NCI-H1694 (cell line): ENCODE results near the gene VPS39.
A peak's percentile ranks its signal among the peaks of the same experiment; 100 is the strongest.

Experiments
- DNase-seq: peaks from one replicate; lab custom pipeline; 2025; lab: John Stamatoyannopoulos, UW

VPS39 gene

DNA sequence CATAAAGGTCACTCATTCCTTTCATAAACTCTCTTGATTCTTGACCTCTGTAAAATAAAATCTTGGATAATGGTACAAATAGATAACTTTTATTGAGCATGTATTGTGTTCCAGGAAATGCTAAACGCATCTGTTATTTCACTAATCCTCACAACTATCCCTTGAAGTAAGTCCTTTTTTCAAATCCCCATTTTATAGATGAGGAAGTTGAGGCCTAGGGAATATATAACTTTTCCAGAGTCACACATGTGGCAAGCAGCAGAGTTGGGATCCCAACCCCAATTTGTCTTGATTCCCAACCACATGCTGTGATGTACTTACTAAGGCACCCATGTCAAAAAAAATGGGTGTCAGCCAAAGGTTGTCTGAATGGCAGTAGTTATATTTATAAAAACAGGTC lies 6.3 kb downstream of the VPS39 start:
- DNase-seq = no peak

DNA sequence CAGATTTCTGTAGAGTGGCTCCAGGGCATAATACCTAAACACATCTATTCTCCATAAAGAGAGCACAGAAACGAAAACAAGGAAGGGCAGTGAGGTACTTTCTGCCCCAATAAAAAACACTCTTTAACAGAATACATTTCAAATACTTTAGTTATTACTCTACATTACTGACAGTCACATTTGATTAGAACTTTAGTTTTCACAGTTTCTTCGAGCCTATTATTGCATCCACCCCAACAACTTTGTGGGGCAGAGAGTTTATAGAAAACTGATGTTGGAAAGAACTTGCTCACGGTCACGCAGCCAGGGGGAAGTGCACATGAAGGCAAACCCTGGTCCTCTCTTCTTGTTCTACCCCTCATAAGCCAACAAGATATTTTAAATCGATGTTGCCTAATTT lies 9.0 kb downstream of the VPS39 start:
- DNase-seq = no peak

DNA sequence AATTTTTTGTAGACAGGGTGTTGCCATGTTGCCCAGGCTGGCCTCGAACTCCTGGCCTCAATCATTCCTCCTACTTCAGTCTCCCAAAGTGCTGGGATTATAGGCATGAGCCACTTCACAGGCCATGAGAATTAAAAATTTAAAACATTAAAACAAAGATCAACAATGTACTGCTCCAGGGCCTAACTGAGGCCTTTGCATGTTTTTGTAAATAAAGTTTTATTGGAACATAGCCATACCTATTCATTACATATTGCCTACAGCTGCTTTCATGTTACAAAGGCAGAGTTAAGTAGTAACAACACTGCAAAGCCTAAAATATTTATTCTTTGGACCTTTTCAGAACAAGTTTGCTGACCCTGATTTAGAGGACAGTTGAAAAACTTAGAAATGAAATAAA lies 9.6 kb downstream of the VPS39 start:
- no peak for DNase-seq

DNA sequence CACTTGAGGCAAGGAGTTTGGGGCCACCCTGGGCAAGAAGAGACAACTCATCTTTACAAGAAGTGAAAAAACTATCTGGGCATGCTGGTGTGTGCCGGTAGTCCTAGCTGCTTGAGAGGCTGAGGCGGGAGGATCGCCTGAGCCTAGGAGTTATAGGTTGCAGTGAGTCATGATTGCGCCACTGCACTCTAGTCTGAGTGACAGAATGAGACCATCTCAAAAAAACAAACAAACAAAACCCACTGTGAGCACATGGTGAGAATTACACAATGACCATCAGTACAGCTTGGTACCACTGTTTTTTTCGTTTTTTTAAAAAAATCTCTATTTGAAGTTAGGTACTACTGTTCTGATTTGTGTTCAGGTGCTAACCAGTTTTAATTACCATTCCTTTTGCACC lies 13.6 kb downstream of the VPS39 start:
- DNase-seq = no peak

DNA sequence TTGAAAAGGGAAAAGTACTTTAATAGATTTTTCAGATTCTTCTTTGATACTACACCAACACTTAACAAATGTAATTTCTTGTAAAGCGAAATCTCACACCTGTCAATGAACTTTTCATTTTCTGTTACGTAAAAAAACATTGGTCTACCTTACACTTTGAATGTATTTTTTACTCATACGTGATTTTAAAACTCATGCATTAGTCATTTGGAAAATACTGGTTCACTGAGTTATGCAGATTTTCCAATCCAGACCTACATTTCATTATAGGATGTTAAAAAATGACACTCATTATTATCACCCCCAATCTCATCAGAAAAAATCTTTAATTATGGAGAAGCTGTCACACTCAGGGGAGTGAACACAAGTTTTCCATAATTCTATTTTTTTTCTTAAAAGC lies 14.7 kb downstream of the VPS39 start:
- DNase-seq = no peak

DNA sequence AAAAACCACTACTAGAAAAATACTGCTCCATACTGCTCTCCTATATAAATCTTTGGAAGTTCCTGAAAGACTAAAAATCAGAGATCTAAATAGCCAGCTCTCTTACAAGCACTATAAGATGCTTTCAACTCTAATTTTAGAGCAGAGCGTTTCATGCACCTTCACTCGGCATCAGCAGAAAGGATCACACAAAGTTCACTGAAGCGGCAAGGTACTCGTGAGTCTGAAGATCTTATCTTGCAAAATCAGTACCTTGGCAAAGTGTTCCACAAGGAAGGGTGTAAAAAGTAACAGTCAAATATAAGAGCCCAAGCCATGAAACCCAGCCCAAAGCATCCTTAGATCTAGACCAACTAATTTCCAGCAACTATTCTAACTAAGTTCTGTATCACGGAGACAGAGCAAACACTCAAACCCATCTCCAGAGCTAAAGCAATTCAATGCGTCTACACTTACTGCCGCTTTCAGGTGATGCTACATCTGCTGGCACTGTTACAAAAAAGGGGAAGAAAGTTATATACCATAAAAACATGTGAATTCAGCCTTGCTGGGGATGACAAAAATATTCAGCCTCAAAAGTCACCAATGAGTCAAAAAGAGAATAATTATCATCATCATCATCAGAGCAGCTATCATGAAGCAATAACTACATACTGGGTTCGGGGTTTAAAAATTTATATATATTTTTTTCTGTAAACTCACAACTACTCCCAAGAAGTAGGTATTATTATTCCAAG lies 16.3 kb downstream of the VPS39 start:
- DNase-seq = no peak

DNA sequence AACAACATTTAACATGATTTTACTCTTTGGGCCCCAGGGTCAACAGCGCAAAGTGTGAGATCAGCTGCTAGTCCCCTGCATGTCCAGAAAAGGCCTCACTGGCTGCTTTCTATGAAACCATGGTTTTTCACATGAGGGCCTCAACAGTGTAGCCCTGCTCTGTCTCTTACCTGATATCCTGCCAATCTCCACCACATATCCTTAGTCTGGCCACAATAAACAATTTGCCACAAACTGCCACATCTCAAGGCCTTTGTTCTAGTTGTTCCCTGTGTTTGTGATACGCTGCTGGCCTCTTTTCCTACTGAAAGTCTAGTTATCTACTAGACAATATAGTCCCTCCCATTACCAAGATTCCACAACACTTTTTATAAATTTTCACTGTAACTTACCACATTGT lies 17.7 kb downstream of the VPS39 start:
- DNase-seq = no peak

DNA sequence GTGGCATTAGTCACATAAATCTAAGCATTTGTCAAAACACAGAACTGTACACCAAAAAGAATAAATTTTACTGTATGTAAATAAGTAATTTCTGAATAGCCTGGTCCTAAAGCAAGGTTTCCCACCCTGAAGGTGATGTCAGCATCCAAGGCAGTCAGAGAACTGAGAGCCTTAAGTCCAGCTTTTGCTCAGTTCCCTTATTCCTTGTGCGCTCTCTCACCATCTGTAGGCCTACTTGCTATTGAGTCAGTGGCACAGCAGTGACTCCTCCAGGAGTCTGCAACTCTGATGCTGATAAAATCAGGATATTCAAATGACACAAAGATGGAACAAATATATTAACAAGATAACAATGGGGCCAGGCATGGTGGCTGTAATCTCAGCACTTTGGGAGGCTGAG lies 22.3 kb downstream of the VPS39 start:
- DNase-seq = no peak

DNA sequence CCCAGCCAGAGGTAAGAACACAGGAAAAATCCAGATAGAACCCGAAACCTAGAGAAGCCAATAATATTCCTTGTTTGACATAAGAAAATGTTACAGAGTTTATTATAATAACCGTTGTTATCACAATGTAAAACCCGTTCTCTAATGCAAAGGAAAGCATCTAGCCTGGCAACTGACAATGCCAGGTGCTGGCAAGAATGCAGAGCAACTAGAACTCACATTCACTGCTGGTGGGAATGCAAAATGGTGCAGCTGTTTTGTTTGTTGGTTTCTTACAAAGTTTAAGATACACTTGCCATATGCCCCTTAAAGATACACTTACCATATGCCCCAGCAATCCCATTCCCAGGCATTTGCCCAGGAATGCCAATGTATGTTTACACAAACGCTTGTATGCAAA lies 23.4 kb downstream of the VPS39 start:
- no peak for DNase-seq

DNA sequence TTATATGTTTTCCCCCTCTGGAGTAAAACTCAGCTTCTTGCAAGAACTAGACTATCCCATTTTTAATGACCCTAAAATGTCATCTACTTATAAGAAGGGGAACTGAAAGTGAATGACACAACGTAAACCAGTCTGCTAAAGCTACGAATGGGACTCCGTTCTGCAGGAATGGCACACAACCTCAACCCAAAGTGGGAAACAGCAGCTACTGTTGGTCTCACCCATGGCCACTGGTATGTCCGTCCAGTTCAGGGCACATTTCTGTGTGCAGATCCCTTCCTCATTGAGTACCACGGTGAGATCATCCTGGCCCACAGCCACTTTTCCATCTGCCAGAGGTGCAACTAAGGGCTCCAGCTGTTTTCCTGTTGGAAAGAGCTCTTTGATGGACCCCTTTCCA lies 23.8 kb downstream of the VPS39 start:
- DNase-seq = no peak

DNA sequence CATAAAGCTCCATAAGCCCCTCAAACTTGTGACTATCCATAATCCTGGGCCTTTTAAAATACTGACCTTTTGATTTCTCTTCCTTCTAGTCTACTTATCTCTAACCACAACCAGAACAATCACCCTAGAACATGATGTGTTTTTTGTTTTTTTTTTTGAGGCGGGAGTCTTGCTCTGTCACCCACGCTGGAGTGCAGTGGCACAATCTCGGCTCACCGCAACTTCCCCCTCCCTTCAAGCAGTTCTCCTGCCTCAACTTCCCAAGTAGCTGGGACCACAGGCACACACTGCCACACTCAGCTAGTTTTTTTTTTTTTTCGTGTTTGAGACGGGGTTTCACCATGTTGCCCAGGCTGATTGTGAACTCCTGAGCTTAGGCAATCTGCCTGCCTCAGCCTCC lies 25.1 kb downstream of the VPS39 start:
- no peak for DNase-seq

DNA sequence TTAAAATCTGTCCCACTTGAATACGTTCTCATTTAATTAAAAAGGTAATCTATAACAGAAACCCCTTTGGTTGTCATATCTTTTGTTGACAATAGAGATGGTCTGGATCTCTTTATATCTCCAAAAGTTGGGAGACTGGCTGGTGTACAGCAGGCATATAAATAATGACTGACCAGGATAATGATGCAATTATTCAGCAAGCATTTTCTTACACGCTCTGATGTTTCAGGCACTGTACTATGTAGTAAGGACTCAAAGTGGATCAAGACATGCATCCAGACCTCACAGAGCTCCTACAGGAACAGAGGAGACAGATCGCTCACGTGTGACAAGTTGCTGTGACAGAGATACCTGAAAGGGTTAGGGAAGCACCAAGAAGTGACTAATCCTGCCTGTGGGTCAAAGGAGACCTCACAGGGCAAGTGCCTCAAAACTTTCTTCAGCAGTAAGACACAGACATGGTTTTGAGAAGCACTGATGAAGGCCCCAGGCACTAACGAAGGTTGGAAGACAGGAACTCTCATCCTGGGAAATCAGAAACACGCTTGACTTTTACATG lies 25.7 kb downstream of the VPS39 start:
- DNase-seq = no peak

DNA sequence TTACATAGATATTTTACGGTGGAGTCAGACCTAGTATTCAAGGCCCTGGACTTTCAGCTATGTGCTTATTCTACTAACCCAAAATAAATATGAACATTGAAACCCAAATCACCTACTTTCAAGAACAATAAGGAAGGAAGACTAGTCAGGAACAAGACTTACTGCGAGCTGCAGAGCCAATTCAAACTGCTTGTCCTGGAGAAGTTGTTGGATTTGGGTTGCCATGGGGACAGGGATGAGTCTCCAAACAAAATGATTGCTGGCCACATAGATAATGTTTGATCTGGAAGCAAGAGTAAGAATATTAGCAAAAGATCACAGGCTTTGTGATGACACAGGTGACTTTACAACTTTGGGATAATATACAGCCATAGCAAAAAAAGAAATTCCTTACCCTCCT lies 30.0 kb downstream of the VPS39 start:
- DNase-seq = no peak

DNA sequence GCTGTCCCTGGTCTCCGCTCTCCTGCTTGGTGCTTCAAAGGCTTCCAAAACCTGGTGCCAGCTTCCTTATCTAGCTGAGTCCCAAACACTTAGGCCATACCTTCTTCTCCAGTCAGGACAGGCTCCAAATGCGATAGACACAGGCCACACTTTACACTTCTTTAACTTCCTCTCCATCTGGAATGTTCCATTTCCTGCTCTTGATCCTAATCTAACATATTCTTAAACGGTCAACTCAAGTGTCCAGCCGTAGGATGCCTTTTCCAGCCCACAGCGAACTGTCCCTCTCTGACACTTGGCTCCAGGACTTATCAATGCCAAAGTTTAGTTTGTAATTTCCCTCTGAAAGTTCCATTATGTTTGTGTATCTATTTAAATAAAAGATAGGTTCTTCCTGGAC lies 32.4 kb downstream of the VPS39 start:
- DNase-seq = no peak

DNA sequence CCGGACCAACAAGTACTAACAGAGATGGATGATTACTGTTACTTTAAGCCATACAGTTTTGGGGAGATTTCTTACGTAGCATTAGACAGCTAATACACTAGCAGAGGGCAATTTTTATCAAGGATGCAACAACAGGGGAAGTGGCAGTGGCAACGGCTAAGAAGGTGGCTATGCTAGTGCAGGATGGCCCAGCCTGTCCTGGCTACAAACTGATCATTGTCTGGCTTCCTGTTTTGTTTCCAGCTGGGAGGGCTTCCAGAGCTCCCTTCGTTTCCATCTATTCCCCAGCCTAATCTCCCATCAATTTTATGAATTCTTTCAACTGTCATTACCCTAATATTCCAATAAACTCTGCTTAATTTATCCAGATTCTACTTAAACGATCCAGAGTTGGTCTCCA lies 35.6 kb downstream of the VPS39 start:
- no peak for DNase-seq

DNA sequence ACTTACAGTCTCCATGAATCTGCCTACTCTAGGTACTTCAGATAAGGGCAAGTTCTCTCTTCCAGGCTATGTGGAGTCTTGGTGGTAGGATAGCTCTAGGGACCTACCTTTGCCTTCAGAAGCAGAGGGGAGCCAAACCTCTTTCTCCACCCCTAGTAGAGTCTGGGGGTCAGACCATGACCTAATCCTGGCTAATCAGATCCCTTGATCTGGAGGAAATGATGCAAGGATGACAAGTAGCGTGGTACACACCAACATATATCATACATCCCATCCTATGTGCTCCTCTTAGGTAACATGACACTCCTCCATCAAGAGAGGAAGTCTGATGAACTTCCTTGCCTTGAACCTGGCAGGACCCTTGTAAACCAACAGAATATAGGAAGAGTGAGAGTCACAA lies 36.3 kb downstream of the VPS39 start:
- DNase-seq = no peak

DNA sequence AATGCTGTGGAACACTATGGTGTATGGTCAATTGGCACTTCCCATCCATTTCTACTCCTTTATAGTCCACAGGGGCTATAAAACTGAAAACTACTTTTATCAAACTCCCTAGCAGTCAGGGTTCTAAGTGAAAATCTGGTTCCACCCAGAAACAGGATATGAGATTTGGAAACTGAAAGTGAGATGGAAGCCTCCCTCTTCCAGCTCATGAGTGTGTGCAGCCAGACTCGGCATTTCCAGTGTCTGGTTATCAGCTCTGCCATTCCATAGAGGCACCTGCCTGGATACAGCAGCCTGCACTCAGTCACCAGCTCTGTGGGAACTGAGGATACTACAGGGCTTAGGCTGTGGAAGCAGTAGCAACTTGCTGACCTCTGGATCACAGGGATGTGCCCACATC lies 37.0 kb downstream of the VPS39 start:
- DNase-seq = no peak

DNA sequence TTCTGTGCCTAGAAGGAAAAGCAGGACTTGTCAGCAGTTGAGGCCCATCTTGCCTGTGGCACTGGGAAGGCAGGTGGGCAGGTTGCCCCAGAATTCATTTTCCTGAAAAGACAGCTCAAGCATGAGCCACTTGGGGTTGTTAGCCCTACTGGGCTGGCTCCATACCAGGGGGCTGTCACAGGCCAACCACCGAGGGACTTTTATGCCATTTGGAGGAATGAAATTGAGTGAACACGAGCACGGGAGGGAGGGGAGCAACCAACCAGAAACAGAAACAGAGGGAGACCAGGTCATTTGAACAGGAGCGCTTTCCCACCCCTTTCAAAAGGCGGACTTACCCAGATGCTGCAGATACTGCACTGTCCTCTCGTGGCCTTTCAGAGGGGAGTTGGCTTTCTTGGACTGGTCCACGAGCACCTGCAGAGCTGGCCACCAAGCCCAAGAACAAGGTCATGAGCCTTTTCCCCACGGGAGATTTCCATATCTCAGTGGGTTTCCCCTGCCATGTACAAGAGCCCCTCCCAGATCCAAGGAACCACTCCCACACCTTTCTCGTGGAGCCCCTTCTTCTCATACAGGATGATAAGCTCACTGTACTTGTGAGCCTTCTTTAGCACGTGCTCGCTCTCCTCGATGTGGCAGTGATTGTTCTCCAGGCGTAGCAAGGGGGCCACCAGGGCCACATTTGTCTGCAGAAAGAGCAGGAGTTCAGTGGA lies 41.7 kb downstream of the VPS39 start:
- DNase-seq = no peak

DNA sequence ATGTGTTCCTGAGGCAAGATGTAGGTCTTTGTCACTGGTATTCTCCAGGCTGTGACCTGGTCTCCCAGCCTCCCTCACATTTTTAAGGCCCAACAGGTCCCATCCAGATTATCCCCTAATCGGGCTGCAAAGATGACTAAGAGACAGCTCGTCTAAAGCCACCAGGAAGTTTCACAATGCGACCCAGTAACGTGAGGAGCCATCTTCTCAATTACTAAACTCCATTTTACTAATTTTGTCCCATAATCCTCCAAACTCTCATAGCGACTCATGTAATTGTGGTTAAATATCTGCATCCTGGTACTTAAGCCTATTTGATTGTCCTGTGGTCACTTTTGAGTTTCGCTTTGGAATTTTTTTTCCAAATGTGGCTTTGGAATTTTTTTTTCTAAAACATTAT lies 43.0 kb downstream of the VPS39 start:
- DNase-seq = no peak

DNA sequence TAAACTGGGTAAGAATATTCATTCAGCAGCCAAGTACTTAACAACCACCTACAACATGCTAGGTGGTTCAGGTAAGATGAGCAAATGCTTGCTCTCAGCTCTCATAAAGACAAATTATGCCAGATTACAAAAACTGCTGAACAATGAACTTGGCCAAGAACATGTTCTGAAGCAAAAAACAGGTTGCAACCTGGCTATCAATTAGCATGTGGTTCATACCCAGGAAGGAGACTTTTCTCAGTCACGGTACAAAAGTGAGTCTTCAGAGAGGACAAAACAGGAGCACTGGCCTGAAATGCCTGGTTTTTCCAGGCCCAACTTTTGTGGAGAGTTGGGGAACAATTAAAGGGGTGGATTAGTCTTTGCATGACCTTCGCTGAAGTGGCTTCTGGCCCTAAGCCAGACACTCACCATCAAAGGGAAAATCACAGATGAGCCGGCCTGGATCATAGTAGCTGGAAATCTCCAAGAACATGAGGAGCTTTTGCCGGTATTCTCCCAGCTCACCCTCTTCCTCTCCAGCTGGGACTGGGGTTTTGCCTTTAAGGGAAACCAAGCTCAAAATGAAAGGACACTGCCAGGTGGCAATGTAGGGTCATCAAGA lies 44.1 kb downstream of the VPS39 start:
- no peak for DNase-seq

DNA sequence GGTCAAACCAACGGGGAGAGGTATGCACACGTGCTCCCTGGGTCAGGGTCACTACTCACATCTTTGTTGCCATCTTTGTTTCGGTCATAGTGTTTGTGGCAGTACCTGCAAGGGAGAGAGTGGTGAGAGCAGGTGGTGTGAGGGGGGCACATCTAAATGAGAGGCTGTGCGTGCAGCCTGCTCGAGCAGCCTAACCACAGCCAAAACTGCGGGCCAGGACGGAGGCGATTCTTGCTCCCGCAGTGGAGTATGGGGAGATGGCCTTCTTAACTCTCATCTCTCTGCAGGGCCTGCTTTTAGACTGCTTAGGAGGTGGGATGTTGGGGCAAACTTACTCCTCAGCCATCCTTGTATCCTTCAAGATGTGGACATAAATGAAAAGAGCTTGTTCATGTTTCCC lies 44.8 kb downstream of the VPS39 start:
- no peak for DNase-seq

DNA sequence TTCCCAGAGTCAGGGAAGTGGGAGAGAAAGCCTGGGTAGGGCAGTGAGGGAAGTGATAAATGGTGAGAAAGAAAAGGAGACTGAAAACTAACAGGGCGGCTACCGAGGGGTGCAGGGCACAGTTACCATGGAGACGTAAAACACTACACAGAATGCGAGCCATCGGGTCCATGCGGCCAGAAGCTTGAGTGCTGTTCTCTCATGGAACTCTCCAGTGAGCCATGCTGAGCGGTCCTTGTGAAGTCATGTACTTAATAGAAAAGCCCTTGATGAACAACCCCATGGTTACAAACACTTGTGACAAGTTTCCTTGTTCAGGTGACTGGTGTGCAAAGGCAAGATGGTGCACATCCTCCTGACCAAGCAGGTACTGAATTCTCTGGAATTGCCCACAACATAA lies 48.0 kb downstream of the VPS39 start:
- DNase-seq = no peak

DNA sequence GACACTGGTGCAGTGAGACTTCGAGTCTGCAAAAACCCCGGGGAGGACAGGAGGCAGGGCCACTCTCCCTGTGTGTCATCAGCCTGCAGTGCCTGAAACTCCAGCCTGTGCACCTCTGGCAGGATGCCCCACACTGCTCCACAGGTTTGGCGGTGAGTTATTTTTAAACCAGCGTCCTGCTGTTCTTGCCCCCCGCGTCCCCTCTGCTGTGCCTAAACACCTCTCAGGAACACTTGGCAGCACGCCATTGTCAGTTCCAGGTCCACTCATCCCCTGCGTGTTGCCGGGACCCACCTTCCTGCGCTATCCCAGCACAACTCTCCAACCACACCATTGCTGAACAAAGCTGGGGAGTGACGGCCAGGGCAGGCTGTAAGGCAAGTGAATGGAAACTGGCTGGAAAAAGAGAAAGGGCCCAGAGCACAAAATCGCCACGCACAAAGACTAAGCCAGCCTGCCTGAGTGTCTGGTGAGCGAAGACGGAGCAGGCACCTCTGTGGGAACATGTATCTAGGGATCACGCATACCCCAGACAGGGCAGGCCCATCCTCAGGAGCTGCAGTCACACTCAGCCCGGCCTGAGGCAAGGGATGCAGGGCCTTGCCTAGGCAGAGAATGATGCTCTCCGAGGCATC lies 48.6 kb downstream of the VPS39 start:
- peak; percentile 14 for DNase-seq
